HCT116 (cell line): ENCODE measurements around the gene RNPS1. TPM values are rescaled to one million over a fixed set of nuclear protein-coding genes. Genes with fewer than 3 reads are reported as not detected.

Source experiments
- ATAC-seq: fragments of 200-7000 bp; cut with Tn5 transposase; 2 replicates; pipeline ENCODE4 v1.9.1; 2020; ENCODE audit warnings: mild to moderate bottlenecking, moderate library complexity
- BruUV-seq: library from RNA; stranded (reverse); fragments of 400-500 nt; replicated peaks from 2 replicates; lab custom pipeline; 2021; lab: Mats Ljungman, UMichigan
- CTCF ChIA-PET: fragments of 300-600 bp; sonication (Branson Sonifier 250); formaldehyde crosslinking; loops from one replicate; lab custom pipeline; 2021; ENCODE audit warnings: antibody characterized with exemption; lab: Charles Lee
- POLR2A ChIA-PET: fragments of 300-600, 350-600 bp; sonication (Branson Sonifier 250); formaldehyde crosslinking; loops from one replicate; lab custom pipeline; 2021; ENCODE audit warnings: antibody characterized with exemption; lab: Charles Lee
- RAD21 ChIA-PET, 2 experiments: fragments of 300-600 bp; sonication (Branson Sonifier 250); formaldehyde crosslinking; loops; one replicate each; lab custom pipeline; 2023; ENCODE audit warnings: low total read pairs in 2 of 2; ENCODE audit not compliant: uncharacterized antibody in 2 of 2, unreplicated experiment in 2 of 2, low non-redundant PET in 1 of 2; lab: Charles Lee
- DNase-seq: peaks from one replicate; pipeline ENCODE4 v3.0.0-alpha.2; 2010; ENCODE audit warnings: low read depth, low spot score
- H2AFZ ChIP-seq: fragments of 200-600 bp; shearing (Covaris generic), sonication (generic); 2 replicates; pipeline ENCODE4 v1.6.1; 2017; ENCODE audit warnings: low read depth, mixed run types, mixed read lengths, antibody characterized with exemption, low read length; ENCODE audit not compliant: poor library complexity, severe bottlenecking
- H3K27ac ChIP-seq: 2 replicates; pipeline ENCODE4 v1.5.1; 2012; ENCODE audit warnings: low read depth, low read length
- H3K27me3 ChIP-seq: fragments of 200-600 bp; sonication (generic); 2 replicates; pipeline ENCODE4 v1.6.1; 2016; ENCODE audit warnings: mixed run types, low read length, mixed read lengths; ENCODE audit not compliant: insufficient read depth
- H3K36me3 ChIP-seq, 2 experiments: fragments of 200-500 bp in 1 of 2; fragments of 200-600 bp in 1 of 2; sonication (Bioruptor generic) in 1 of 2; sonication (generic) in 1 of 2; 2 replicates each; pipeline versions ENCODE4 v1.5.1 to v1.6.1; 2014 to 2016; ENCODE audit warnings: low read length in 2 of 2, inconsistent platforms in 1 of 2, mixed read lengths in 1 of 2, mixed run types in 1 of 2; ENCODE audit not compliant: insufficient read depth in 2 of 2, control insufficient read depth in 1 of 2
- H3K4me1 ChIP-seq, 2 experiments: fragments of 200-600 bp in 1 of 2; sonication (generic) in 1 of 2; 2 replicates each; pipeline versions ENCODE4 v1.5.1 to v1.6.1; 2012 to 2017; ENCODE audit warnings: low read length in 2 of 2, inconsistent platforms in 1 of 2, mild to moderate bottlenecking in 1 of 2, mixed read lengths in 1 of 2, mixed run types in 1 of 2, moderate library complexity in 1 of 2; ENCODE audit not compliant: insufficient read depth in 2 of 2, control insufficient read depth in 1 of 2
- H3K4me2 ChIP-seq: fragments of 200-600 bp; sonication (generic); 2 replicates; pipeline ENCODE4 v1.6.1; 2017; ENCODE audit warnings: mixed run types, low read length, mixed read lengths
- H3K4me3 ChIP-seq, 2 experiments: fragments of 200-600 bp in 1 of 2; sonication (generic) in 1 of 2; replicated peaks in 1 of 2; 2 replicates each; pipeline ENCODE4 v1.5.1; 2011 to 2016; ENCODE audit warnings: low read length in 2 of 2, control low read depth in 1 of 2, low read depth in 1 of 2, mild to moderate bottlenecking in 1 of 2, mixed read lengths in 1 of 2, mixed run types in 1 of 2
- H3K79me2 ChIP-seq: fragments of 200-600 bp; sonication (generic); 2 replicates; pipeline ENCODE4 v1.6.1; 2017; ENCODE audit warnings: mild to moderate bottlenecking, mixed run types, low read length, moderate library complexity, mixed read lengths; ENCODE audit not compliant: insufficient read depth
- H3K9ac ChIP-seq: fragments of 200-600 bp; sonication (generic); 2 replicates; pipeline ENCODE4 v1.6.1; 2016; ENCODE audit warnings: low read length, mixed read lengths
- H3K9me2 ChIP-seq: fragments of 200-600 bp; sonication (generic), shearing (Covaris generic); 2 replicates; pipeline ENCODE4 v1.6.1; 2017; ENCODE audit warnings: mixed run types, mild to moderate bottlenecking, moderate library complexity; ENCODE audit not compliant: insufficient read depth
- H3K9me3 ChIP-seq, 2 experiments: fragments of 200-500 bp in 1 of 2; fragments of 200-600 bp in 1 of 2; sonication (Bioruptor generic) in 1 of 2; sonication (generic) in 1 of 2; 2 replicates each; pipeline ENCODE4 v1.6.1; 2014 to 2017; ENCODE audit warnings: low read length in 2 of 2, mixed read lengths in 2 of 2, inconsistent platforms in 1 of 2, low read depth in 1 of 2, mild to moderate bottlenecking in 1 of 2, mixed run types in 1 of 2, moderate library complexity in 1 of 2; ENCODE audit not compliant: control insufficient read depth in 1 of 2, insufficient read depth in 1 of 2
- H4K20me1 ChIP-seq: fragments of 200-600 bp; sonication (generic), shearing (Covaris generic); 2 replicates; pipeline ENCODE4 v1.6.1; 2017; ENCODE audit warnings: mixed run types, mild to moderate bottlenecking, moderate library complexity; ENCODE audit not compliant: insufficient read depth
- ATF3 ChIP-seq: IDR thresholded peaks from 2 replicates; pipeline ENCODE4 v1.6.1; 2012
- CTCF ChIP-seq, 3 experiments: fragments of 200-600 bp in 1 of 3; sonication (generic) in 1 of 3; IDR thresholded peaks in 2 of 3; conservative IDR thresholded peaks in 1 of 3; 2 replicates each; pipeline ENCODE4 v1.5.1; 2012 to 2017; ENCODE audit warnings: low read depth in 2 of 3, low read length in 2 of 3, antibody characterized with exemption in 1 of 3, borderline replicate concordance in 1 of 3, control low read depth in 1 of 3, mild to moderate bottlenecking in 1 of 3, mixed read lengths in 1 of 3, mixed run types in 1 of 3, moderate library complexity in 1 of 3; ENCODE audit not compliant: insufficient read depth in 1 of 3
- ELF1 ChIP-seq: IDR thresholded peaks from 2 replicates; pipeline ENCODE4 v1.6.1; 2012; ENCODE audit warnings: low read depth, borderline replicate concordance
- EZH2phosphoT487 ChIP-seq: fragments of 200-600 bp; IDR thresholded peaks from 2 replicates; pipeline ENCODE4 v1.6.1; 2018; ENCODE audit warnings: antibody characterized with exemption, borderline replicate concordance
- FOSL1 ChIP-seq: IDR thresholded peaks from 2 replicates; pipeline ENCODE4 v1.6.1; 2012; ENCODE audit warnings: low read depth
- JUND ChIP-seq: IDR thresholded peaks from 2 replicates; pipeline ENCODE4 v1.6.1; 2012
- POLR2AphosphoS5 ChIP-seq: IDR thresholded peaks from 2 replicates; pipeline ENCODE4 v1.6.1; 2011; ENCODE audit warnings: mild to moderate bottlenecking, low read depth, low read length, moderate library complexity
- RAD21 ChIP-seq: IDR thresholded peaks from 2 replicates; pipeline ENCODE4 v1.6.1; 2012; ENCODE audit warnings: low read depth, mild to moderate bottlenecking
- REST ChIP-seq: IDR thresholded peaks from 2 replicates; pipeline ENCODE4 v1.6.1; 2012; ENCODE audit warnings: low read depth
- intact Hi-C: fragments of 100-400 bp; cut with micrococcal nuclease; formaldehyde crosslinking; loops from 2 replicates; pipeline ENCODE4 v1.10.0; 2022
- total RNA-seq: library from RNA; stranded (reverse); gene quantifications from one replicate; pipeline ENCODE4 v1.2.1, GENCODE V29; 2021; ENCODE audit not compliant: unreplicated experiment

RNPS1 gene
- total RNA-seq, 1 experiment from 2014 or later = 257 TPM

DNA sequence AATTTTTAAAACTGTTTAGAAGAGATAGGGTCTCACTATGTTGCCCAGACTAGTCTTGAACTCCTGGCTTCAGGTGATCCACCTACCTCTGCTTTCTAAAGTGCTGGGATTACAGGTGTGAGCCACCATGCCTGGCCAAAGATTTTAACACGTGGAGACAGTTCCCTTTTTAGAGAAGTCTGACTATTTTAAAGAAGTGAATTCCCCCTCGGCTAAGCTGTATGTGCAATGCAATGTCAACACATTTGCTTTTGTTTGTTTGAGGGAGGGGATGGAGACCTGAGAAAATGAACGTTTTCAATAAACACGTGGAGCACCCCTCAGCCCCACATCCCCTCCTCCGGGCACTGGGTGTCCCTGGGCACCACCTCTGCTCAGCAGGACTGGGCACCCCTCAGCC, 14.3 kb upstream of the RNPS1 start:
- RAD21 ChIA-PET = no interaction called here
- Histone ChIP-seq H3K36me3 (no peaks in the 10 kb centered on the region), H2AFZ (no peak overlapping the region), H4K20me1 (no peaks in the 10 kb centered on the region), H3K9me2 (no peaks in the 10 kb centered on the region), H3K4me1 (no peaks in the 10 kb centered on the region), H3K79me2 (no peaks in the 10 kb centered on the region), H3K9me3 (no peaks in the 10 kb centered on the region), H3K27ac (no peak overlapping the region), H3K4me2 (no peak overlapping the region), H3K27me3 (no peaks in the 10 kb centered on the region), H3K9ac (no peak overlapping the region), H3K4me3 (no peak overlapping the region)
- POLR2A ChIA-PET = no interaction called here
- DNase-seq = no peak
- no TSS peak for BruUV-seq
- TF ChIP-seq REST (no peak), CTCF (IDR thresholded peaks at IDR 0.05 in 2 of 3, conservative IDR thresholded peaks at IDR 0.05 in 1 of 3; ENCODE audit: borderline replicate concordance in 1 of 3, insufficient read depth in 1 of 3, low read depth in 2 of 3, low read length in 2 of 3) (no peak), POLR2AphosphoS5 (no peak), RAD21 (no peak), ELF1 (no peak), EZH2phosphoT487 (no peak), FOSL1 (no peak), ATF3 (no peak), JUND (no peak)
- CTCF ChIA-PET = no interaction called here
- ATAC-seq = no peak
- intact Hi-C loops = no loop called here
